ENCODE data around the gene BMERB1.
A peak's percentile ranks its signal among the peaks of the same experiment; 100 is the strongest.
"Not testable (repeated sequence)": the region's sequence is repeated elsewhere in the genome, so short reads cannot be mapped to it uniquely, and the experiment has no call there.

The BMERB1 gene

GRCh38 chr16:15426796-15427195 is 7.6 kb upstream of the BMERB1 start:
- no peak overlapping the region for H3K9ac ChIP-seq
- no peak overlapping the region for H2AFZ ChIP-seq
- no peak for TF ChIP-seq CTCF (IDR thresholded peaks at IDR 0.05)
- no peaks in the 10 kb centered on the region for H3K4me1 ChIP-seq
- no peaks in the 10 kb centered on the region for H3K36me3 ChIP-seq (ENCODE audit: control insufficient read depth, insufficient read depth, low read length)
- H3K27ac ChIP-seq = no peak overlapping the region
- H3K79me2 ChIP-seq = no peaks in the 10 kb centered on the region
- no peaks in the 10 kb centered on the region for H3K9me3 ChIP-seq (ENCODE audit: control insufficient read depth, low read length)
- H3K4me3 ChIP-seq (ENCODE audit: low read depth, low read length) = no peak overlapping the region
- H3K27me3 ChIP-seq (ENCODE audit: control insufficient read depth, insufficient read depth, low read length) = no peaks in the 10 kb centered on the region
- H3K4me2 ChIP-seq (ENCODE audit: low read length) = no peak overlapping the region

- no peaks in the 10 kb centered on the region for H3K9me3 ChIP-seq (ENCODE audit: control insufficient read depth, low read length)
- no peaks in the 10 kb centered on the region for H3K4me1 ChIP-seq
- peak overlapping the region; percentile 29 for H3K4me2 ChIP-seq (ENCODE audit: low read length)
- H3K27ac ChIP-seq = no peak overlapping the region
- H3K27me3 ChIP-seq (ENCODE audit: control insufficient read depth, insufficient read depth, low read length) = no peaks in the 10 kb centered on the region
- no peaks in the 10 kb centered on the region for H3K79me2 ChIP-seq
- H3K9ac ChIP-seq = no peak overlapping the region
- TF ChIP-seq CTCF (IDR thresholded peaks at IDR 0.05) = peak; percentile 78
- H3K36me3 ChIP-seq (ENCODE audit: control insufficient read depth, insufficient read depth, low read length) = no peaks in the 10 kb centered on the region
- peak overlapping the region; percentile 62 for H2AFZ ChIP-seq
- H3K4me3 ChIP-seq (ENCODE audit: low read depth, low read length) = no peak overlapping the region
Measured at GRCh38 chr16:15427648-15428239, 6.6 kb upstream of the BMERB1 start.

GRCh38 chr16:15430884-15431283 is 3.5 kb upstream of the BMERB1 start:
- H3K4me1 ChIP-seq; H3K36me3 ChIP-seq (ENCODE audit: control insufficient read depth, insufficient read depth, low read length); H2AFZ ChIP-seq; H3K4me2 ChIP-seq (ENCODE audit: low read length); H3K27me3 ChIP-seq (ENCODE audit: control insufficient read depth, insufficient read depth, low read length); H3K4me3 ChIP-seq (ENCODE audit: low read depth, low read length); H3K79me2 ChIP-seq; H3K9me3 ChIP-seq (ENCODE audit: control insufficient read depth, low read length); H3K9ac ChIP-seq; H3K27ac ChIP-seq: not testable (repeated sequence)

- Histone ChIP-seq H3K9ac (no peak overlapping the region), H3K27ac (no peak overlapping the region)
Measured at GRCh38 chr16:15434079-15434424, 336 bp upstream of the BMERB1 start.

GRCh38 chr16:15435216-15435864 is 952 bp downstream of the BMERB1 start:
- no peak for TF ChIP-seq CTCF (IDR thresholded peaks at IDR 0.05)
- H3K9ac ChIP-seq = no peak overlapping the region
- peaks cover 4% of the 10 kb centered on the region for H3K4me1 ChIP-seq
- H3K36me3 ChIP-seq (ENCODE audit: control insufficient read depth, insufficient read depth, low read length) = no peaks in the 10 kb centered on the region
- H3K27me3 ChIP-seq (ENCODE audit: control insufficient read depth, insufficient read depth, low read length) = no peaks in the 10 kb centered on the region
- peaks cover 15% of the 10 kb centered on the region for H3K79me2 ChIP-seq
- H3K9me3 ChIP-seq (ENCODE audit: control insufficient read depth, low read length) = no peaks in the 10 kb centered on the region
- no peak overlapping the region for H3K27ac ChIP-seq
- peak overlapping the region; percentile 78 for H2AFZ ChIP-seq
- peak overlapping the region; percentile 42 for H3K4me3 ChIP-seq (ENCODE audit: low read depth, low read length)
- peak overlapping the region; percentile 59 for H3K4me2 ChIP-seq (ENCODE audit: low read length)

More at GRCh38 chr16:15434079-15434424, 336 bp upstream of the BMERB1 start:
- H3K79me2 ChIP-seq = peaks cover 12% of the 10 kb centered on the region
- H3K4me2 ChIP-seq (ENCODE audit: low read length) = peak overlapping the region; percentile 59
- peak overlapping the region; percentile 42 for H3K4me3 ChIP-seq (ENCODE audit: low read depth, low read length)
- peak overlapping the region; percentile 78 for H2AFZ ChIP-seq
- no peaks in the 10 kb centered on the region for H3K27me3 ChIP-seq (ENCODE audit: control insufficient read depth, insufficient read depth, low read length)
- peaks cover 4% of the 10 kb centered on the region for H3K4me1 ChIP-seq
- TF ChIP-seq CTCF (IDR thresholded peaks at IDR 0.05) = no peak
- H3K9me3 ChIP-seq (ENCODE audit: control insufficient read depth, low read length) = no peaks in the 10 kb centered on the region
- H3K36me3 ChIP-seq (ENCODE audit: control insufficient read depth, insufficient read depth, low read length) = no peaks in the 10 kb centered on the region

Measured in parathyroid adenoma (tissue), 2 donors.